Mesenchymal stem cell (in vitro differentiated cells and primary cell): ENCODE results near the gene TEX29.

Experiments
- DNase-seq: peaks from one replicate; pipeline ENCODE4 v3.0.0-alpha.2; 2013
- H2AFZ ChIP-seq: one replicate; pipeline ENCODE4 v1.6.1; 2013; ENCODE audit warnings: low read depth, mild to moderate bottlenecking, control low read depth, inconsistent platforms, low read length, moderate library complexity
- H2AK5ac ChIP-seq: 2 replicates; pipeline ENCODE4 v1.6.1; 2013; ENCODE audit warnings: low read length, moderate library complexity, mild to moderate bottlenecking, inconsistent platforms; ENCODE audit not compliant: severe bottlenecking
- H2BK120ac ChIP-seq: one replicate; pipeline ENCODE4 v1.6.1; 2013; ENCODE audit warnings: low read depth, mild to moderate bottlenecking, inconsistent platforms, low read length, moderate library complexity
- H2BK12ac ChIP-seq, 2 experiments: one replicate each; pipeline ENCODE4 v1.6.1; 2013; ENCODE audit warnings: inconsistent platforms in 2 of 2, low read length in 2 of 2, mild to moderate bottlenecking in 2 of 2, moderate library complexity in 2 of 2, control low read depth in 1 of 2
- H2BK15ac ChIP-seq: one replicate; pipeline ENCODE4 v1.6.1; 2013; ENCODE audit warnings: mild to moderate bottlenecking, low read depth, inconsistent platforms; ENCODE audit not compliant: poor library complexity, severe bottlenecking
- H2BK5ac ChIP-seq: 2 replicates; pipeline ENCODE4 v1.6.1; 2013; ENCODE audit warnings: low read depth, mild to moderate bottlenecking, low read length, control low read depth, inconsistent platforms; ENCODE audit not compliant: poor library complexity, severe bottlenecking
- H3K14ac ChIP-seq, 2 experiments: one replicate each; pipeline ENCODE4 v1.6.1; 2013; ENCODE audit warnings: inconsistent platforms in 2 of 2, low read length in 2 of 2, control low read depth in 1 of 2, mild to moderate bottlenecking in 1 of 2, moderate library complexity in 1 of 2
- H3K18ac ChIP-seq, 2 experiments: one replicate each; pipeline ENCODE4 v1.6.1; 2013; ENCODE audit warnings: inconsistent platforms in 2 of 2, low read length in 2 of 2, control low read depth in 1 of 2, low read depth in 1 of 2, mild to moderate bottlenecking in 1 of 2
- H3K23ac ChIP-seq, 2 experiments: one replicate each; pipeline ENCODE4 v1.6.1; 2013; ENCODE audit warnings: inconsistent platforms in 2 of 2, low read length in 2 of 2, mild to moderate bottlenecking in 2 of 2, moderate library complexity in 2 of 2, control low read depth in 1 of 2
- H3K27ac ChIP-seq: 2 replicates; pipeline ENCODE4 v1.5.1; 2013; ENCODE audit warnings: mild to moderate bottlenecking, moderate library complexity, low read length, control low read depth, inconsistent platforms; ENCODE audit not compliant: poor library complexity, severe bottlenecking
- H3K27me3 ChIP-seq, 2 experiments: 2 replicates each; pipeline versions ENCODE4 v1.6.1 to v1.7.0; 2013; ENCODE audit warnings: low read length in 2 of 2, mild to moderate bottlenecking in 2 of 2, moderate library complexity in 2 of 2, control low read depth in 1 of 2, inconsistent platforms in 1 of 2; ENCODE audit not compliant: control insufficient read depth in 1 of 2, insufficient read depth in 1 of 2
- H3K36me3 ChIP-seq, 2 experiments: 2 replicates each; pipeline versions ENCODE4 v1.6.1 to v1.7.0; 2013; ENCODE audit warnings: low read length in 2 of 2, control low read depth in 1 of 2, inconsistent platforms in 1 of 2, low read depth in 1 of 2, mild to moderate bottlenecking in 1 of 2; ENCODE audit not compliant: insufficient read depth in 2 of 2, control insufficient read depth in 1 of 2
- H3K4ac ChIP-seq, 2 experiments: one replicate each; pipeline ENCODE4 v1.6.1; 2013; ENCODE audit warnings: inconsistent platforms in 2 of 2, low read length in 2 of 2, mild to moderate bottlenecking in 2 of 2, moderate library complexity in 2 of 2, control low read depth in 1 of 2, low read depth in 1 of 2
- H3K4me1 ChIP-seq: 2 replicates; pipeline ENCODE4 v1.6.1; 2013; ENCODE audit warnings: low read depth, low read length, control low read depth; ENCODE audit not compliant: control insufficient read depth, insufficient read depth
- H3K4me2 ChIP-seq: 2 replicates; pipeline ENCODE4 v1.6.1; 2013; ENCODE audit warnings: low read length, mild to moderate bottlenecking, inconsistent platforms; ENCODE audit not compliant: poor library complexity, severe bottlenecking
- H3K4me3 ChIP-seq, 2 experiments: 2 replicates each; pipeline versions ENCODE4 v1.5.1 to v1.7.0; 2013; ENCODE audit warnings: low read length in 2 of 2, mild to moderate bottlenecking in 2 of 2, control low read depth in 1 of 2, low read depth in 1 of 2; ENCODE audit not compliant: insufficient read depth in 1 of 2
- H3K79me1 ChIP-seq: replicated peaks from 2 replicates; pipeline ENCODE4 v1.6.1; 2013; ENCODE audit warnings: mild to moderate bottlenecking, control low read depth, low read length, inconsistent platforms; ENCODE audit not compliant: poor library complexity, severe bottlenecking
- H3K9ac ChIP-seq: 2 replicates; pipeline ENCODE4 v1.7.0; 2013; ENCODE audit warnings: mild to moderate bottlenecking, low read length, moderate library complexity
- H3K9me3 ChIP-seq: 2 replicates; pipeline ENCODE4 v1.7.0; 2013; ENCODE audit warnings: mild to moderate bottlenecking, low read length; ENCODE audit not compliant: control insufficient read depth
- H4K8ac ChIP-seq: one replicate; pipeline ENCODE4 v1.6.1; 2013; ENCODE audit warnings: inconsistent platforms, mild to moderate bottlenecking, low read length, moderate library complexity
- H4K91ac ChIP-seq: one replicate; pipeline ENCODE4 v1.6.1; 2013; ENCODE audit warnings: mild to moderate bottlenecking, low read length, inconsistent platforms
- WGBS: methylation state at CpG from one replicate; pipeline ENCODE4 v1.1.7; 2013; ENCODE audit warnings: mixed read lengths; 5-methylcytosine and 5-hydroxymethylcytosine counted together

Gene TEX29

DNA sequence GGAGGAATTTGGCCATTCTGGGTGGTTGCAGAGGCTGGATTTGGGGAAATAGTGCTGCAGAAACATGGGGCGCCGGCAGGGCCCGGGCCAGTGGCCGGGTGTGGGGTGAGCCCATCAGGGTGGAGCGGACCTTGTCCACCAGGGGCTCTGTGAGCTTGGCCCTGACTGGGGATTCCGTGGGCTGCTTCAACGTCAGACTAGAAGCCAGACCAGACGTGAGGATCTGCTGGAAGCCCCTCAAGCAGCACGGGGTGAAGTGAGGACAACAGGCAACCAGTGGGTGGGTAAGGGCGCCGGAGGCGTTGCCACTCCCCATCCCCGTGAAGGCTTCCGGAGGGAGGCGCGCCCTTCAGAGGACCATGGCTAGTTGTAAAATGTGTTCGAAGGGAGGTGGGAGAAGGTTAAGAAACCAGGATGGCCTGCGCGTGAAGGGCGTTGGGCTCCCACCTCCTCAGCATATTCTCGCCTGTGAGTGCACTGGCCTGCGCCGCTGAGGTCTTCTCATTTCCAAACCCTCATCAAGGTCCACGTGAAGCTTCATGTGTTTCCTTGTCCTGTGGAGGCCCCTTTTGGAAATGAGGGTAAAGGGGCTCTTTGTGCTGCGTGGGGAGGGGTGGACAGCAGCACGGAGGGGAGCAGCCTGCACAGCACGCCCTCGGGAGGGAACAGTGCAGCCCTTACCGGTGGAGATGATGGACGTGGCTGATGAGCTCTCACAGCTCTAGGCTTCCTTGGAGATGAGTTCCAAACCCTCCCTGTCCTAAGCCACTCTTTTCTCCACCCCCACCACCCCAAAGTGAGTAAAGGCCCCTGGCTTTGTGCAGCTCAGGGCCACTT lies 8.3 kb downstream of the TEX29 start:
- no peak overlapping the region for H3K14ac ChIP-seq
- peaks cover 0 to 13% of the 10 kb centered on the region in 2 experiments for H3K27me3 ChIP-seq
- H3K79me1 ChIP-seq: no peaks in the 10 kb centered on the region
- no peak overlapping the region for H3K4me3 ChIP-seq
- no peak overlapping the region for H3K27ac ChIP-seq
- H3K4me1 ChIP-seq: no peaks in the 10 kb centered on the region
- no peak overlapping the region for H2BK120ac ChIP-seq
- no peak overlapping the region for H3K18ac ChIP-seq
- no peak overlapping the region for H3K4me2 ChIP-seq
- H4K91ac ChIP-seq: peak overlapping the region; percentile 11
- no peaks in the 10 kb centered on the region for H3K36me3 ChIP-seq
- no peak overlapping the region for H2BK15ac ChIP-seq
- no peak overlapping the region for H3K9ac ChIP-seq
- DNase-seq: no peak
- no peak overlapping the region for H2BK12ac ChIP-seq
- no peak overlapping the region for H2BK5ac ChIP-seq
- H2AK5ac ChIP-seq: no peak overlapping the region
- no peak overlapping the region for H2AFZ ChIP-seq
- H4K8ac ChIP-seq: no peak overlapping the region
- H3K9me3 ChIP-seq: no peaks in the 10 kb centered on the region
- 93% methylated on average over 27 of the region's 30 CpGs for WGBS
- H3K4ac ChIP-seq: no peak overlapping the region
- H3K23ac ChIP-seq: no peak overlapping the region

DNA sequence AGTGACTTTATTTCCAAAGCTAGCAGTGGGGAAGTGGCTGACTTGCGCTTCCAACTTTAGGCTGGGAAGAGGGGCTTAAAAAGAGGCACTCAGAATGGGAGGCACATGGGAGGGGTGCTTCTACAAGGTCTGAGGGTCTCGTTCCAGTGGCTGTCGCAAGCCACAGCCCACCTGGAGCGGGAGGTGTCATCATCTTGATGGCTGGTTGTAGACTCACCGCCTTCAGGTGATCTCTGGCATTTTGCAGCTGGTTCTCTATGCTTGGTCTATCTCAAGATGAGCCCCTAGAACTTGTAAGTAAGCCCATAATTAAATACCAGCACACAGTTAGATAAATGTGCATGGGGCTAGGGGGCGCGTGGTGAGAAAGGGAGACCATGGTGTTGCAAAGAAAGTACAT lies 9.2 kb downstream of the TEX29 start:
- no peaks in the 10 kb centered on the region for H3K36me3 ChIP-seq
- WGBS: 98% methylated on average over 7 of the region's 7 CpGs
- DNase-seq: no peak
- H3K9me3 ChIP-seq: peaks cover 3% of the 10 kb centered on the region
- H2BK120ac ChIP-seq: no peak overlapping the region
- H3K27ac ChIP-seq: no peak overlapping the region
- H2BK5ac ChIP-seq: no peak overlapping the region
- no peak overlapping the region for H3K4ac ChIP-seq
- no peak overlapping the region for H2BK12ac ChIP-seq
- H2BK15ac ChIP-seq: no peak overlapping the region
- H3K79me1 ChIP-seq: no peaks in the 10 kb centered on the region
- H3K27me3 ChIP-seq: peaks cover 0 to 4% of the 10 kb centered on the region in 2 experiments
- H3K4me2 ChIP-seq: no peak overlapping the region
- H3K14ac ChIP-seq: no peak overlapping the region
- H3K9ac ChIP-seq: no peak overlapping the region
- H3K4me3 ChIP-seq: no peak overlapping the region
- no peak overlapping the region for H4K8ac ChIP-seq
- no peak overlapping the region for H2AFZ ChIP-seq
- H3K23ac ChIP-seq: no peak overlapping the region
- no peak overlapping the region for H3K18ac ChIP-seq
- H4K91ac ChIP-seq: no peak overlapping the region
- no peaks in the 10 kb centered on the region for H3K4me1 ChIP-seq
- no peak overlapping the region for H2AK5ac ChIP-seq

DNA sequence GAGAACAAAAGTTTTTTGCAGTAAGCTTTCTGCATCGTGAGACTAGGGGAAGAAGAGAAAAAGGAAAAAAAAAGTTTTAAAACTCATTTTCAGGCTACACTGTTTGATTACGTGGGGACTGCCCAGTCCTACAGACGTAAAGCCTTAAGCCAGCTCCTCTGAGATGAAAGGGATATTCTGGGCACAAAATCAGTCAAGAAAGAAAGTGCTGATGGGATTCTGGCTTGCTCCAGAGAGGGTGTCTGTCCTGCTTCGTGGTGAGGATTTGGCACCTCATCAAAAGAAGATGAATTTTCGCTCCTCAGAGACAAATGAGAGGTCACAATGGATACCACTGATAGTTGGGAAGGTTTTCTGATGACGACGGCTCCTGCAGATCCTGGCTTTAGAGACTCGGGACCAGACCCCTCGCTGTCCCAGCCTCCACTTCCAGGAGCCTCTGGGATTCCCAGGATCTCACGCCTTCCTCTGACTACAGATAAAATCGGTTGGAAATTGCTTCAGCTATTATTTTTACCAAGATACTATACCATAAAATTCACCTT lies 9.7 kb downstream of the TEX29 start:
- H3K27me3 ChIP-seq: peaks cover 0 to under 1% of the 10 kb centered on the region in 2 experiments
- H4K8ac ChIP-seq: no peak overlapping the region
- H2BK12ac ChIP-seq: no peak overlapping the region
- H3K4ac ChIP-seq: no peak overlapping the region
- peaks cover 3% of the 10 kb centered on the region for H3K9me3 ChIP-seq
- H3K18ac ChIP-seq: no peak overlapping the region
- 77% methylated on average over 11 of the region's 11 CpGs for WGBS
- H3K23ac ChIP-seq: no peak overlapping the region
- no peak overlapping the region for H2AK5ac ChIP-seq
- H3K9ac ChIP-seq: no peak overlapping the region
- H3K4me3 ChIP-seq: no peak overlapping the region
- no peaks in the 10 kb centered on the region for H3K36me3 ChIP-seq
- no peak overlapping the region for H2BK15ac ChIP-seq
- no peak overlapping the region for H2BK120ac ChIP-seq
- H3K79me1 ChIP-seq: no peaks in the 10 kb centered on the region
- H4K91ac ChIP-seq: no peak overlapping the region
- H3K14ac ChIP-seq: no peak overlapping the region
- no peak overlapping the region for H3K4me2 ChIP-seq
- no peaks in the 10 kb centered on the region for H3K4me1 ChIP-seq
- no peak for DNase-seq
- H2BK5ac ChIP-seq: no peak overlapping the region
- H2AFZ ChIP-seq: no peak overlapping the region
- H3K27ac ChIP-seq: no peak overlapping the region

DNA sequence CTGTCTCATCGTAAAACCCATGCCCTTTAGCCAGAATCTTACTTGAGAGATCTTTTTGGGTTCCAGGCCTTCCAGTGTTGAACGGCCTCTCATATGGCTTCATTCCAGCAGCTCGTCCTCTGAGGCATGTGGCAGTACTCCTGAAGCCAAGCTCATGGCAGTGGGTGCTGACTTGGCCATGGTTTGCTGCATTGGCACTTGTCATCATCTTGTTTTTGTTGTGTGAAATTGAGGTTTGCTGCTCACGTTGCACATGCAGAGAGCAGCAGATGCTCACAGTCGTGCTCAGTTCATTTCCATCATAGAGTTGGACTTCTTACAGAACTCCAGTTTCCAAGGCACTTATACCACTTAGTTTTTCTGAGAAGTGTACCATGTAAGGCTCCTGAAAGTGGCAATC lies 14.9 kb downstream of the TEX29 start:
- Histone ChIP-seq H2BK12ac (no peak overlapping the region), H4K91ac (no peak overlapping the region), H3K4me3 (no peak overlapping the region), H3K18ac (no peak overlapping the region), H2BK5ac (no peak overlapping the region), H3K14ac (no peak overlapping the region), H2AK5ac (no peak overlapping the region), H3K9me3 (peaks cover 3% of the 10 kb centered on the region), H4K8ac (no peak overlapping the region), H3K4ac (no peak overlapping the region), H3K4me1 (peaks cover 2% of the 10 kb centered on the region), H3K79me1 (no peaks in the 10 kb centered on the region), H3K9ac (no peak overlapping the region), H3K27me3 (no peaks in the 10 kb centered on the region), H3K27ac (no peak overlapping the region), H3K36me3 (no peaks in the 10 kb centered on the region), H2BK15ac (no peak overlapping the region), H2AFZ (no peak overlapping the region), H3K23ac (no peak overlapping the region), H3K4me2 (no peak overlapping the region), H2BK120ac (no peak overlapping the region)
- WGBS: 88% methylated on average over 5 of the region's 5 CpGs
- DNase-seq: no peak
